Neutrophil (primary cell): ENCODE measurements around the gene MUL1.
A peak's percentile ranks its signal among the peaks of the same experiment; 100 is the strongest.
"Not testable (repeated sequence)": the region's sequence is repeated elsewhere in the genome, so short reads cannot be mapped to it uniquely, and the experiment has no call there.

ENCODE experiments used
- H3K27ac ChIP-seq: fragments of 200-600 bp; sonication (generic); 2 replicates; pipeline ENCODE4 v1.5.1; 2016; ENCODE audit warnings: mild to moderate bottlenecking, moderate library complexity
- H3K27me3 ChIP-seq: fragments of 200-600 bp; sonication (generic); 2 replicates; pipeline ENCODE4 v1.6.0; 2016; ENCODE audit warnings: mild to moderate bottlenecking
- H3K36me3 ChIP-seq: fragments of 200-600 bp; sonication (generic); 2 replicates; pipeline ENCODE4 v1.5.1; 2017
- H3K4me1 ChIP-seq, 2 experiments: fragments of 200-600 bp in 1 of 2; sonication (generic) in 1 of 2; 1 replicate in 1 of 2; 2 replicates in 1 of 2; pipeline versions ENCODE4 v1.5.1 to v1.6.1; 2013 to 2016; ENCODE audit warnings: low read depth in 1 of 2, low read length in 1 of 2, mild to moderate bottlenecking in 1 of 2, moderate library complexity in 1 of 2; ENCODE audit not compliant: control insufficient read depth in 1 of 2, insufficient read depth in 1 of 2
- H3K4me3 ChIP-seq, 2 experiments: fragments of 200-600 bp in 1 of 2; sonication (generic) in 1 of 2; 1 replicate in 1 of 2; 2 replicates in 1 of 2; pipeline ENCODE4 v1.5.1; 2013 to 2016; ENCODE audit warnings: low read depth in 1 of 2, low read length in 1 of 2, mild to moderate bottlenecking in 1 of 2, moderate library complexity in 1 of 2
- H3K9me3 ChIP-seq: fragments of 200-600 bp; sonication (generic); 2 replicates; pipeline ENCODE4 v1.5.1; 2016
- TF ChIP-seq, protein P1 (sequence below): fragments of 200-600 bp; sonication (generic); IDR thresholded peaks from 2 replicates; pipeline ENCODE4 v1.5.1; 2016; ENCODE audit warnings: antibody characterized with exemption

Gene MUL1

GRCh38 chr1:20528221-20528620 is 20.3 kb upstream of the MUL1 start:
- H3K27ac ChIP-seq = no peak overlapping the region
- no peak overlapping the region for H3K4me3 ChIP-seq
- H3K4me1 ChIP-seq = no peaks in the 10 kb centered on the region
- H3K36me3 ChIP-seq = no peaks in the 10 kb centered on the region
- TF ChIP-seq, protein P1, sequence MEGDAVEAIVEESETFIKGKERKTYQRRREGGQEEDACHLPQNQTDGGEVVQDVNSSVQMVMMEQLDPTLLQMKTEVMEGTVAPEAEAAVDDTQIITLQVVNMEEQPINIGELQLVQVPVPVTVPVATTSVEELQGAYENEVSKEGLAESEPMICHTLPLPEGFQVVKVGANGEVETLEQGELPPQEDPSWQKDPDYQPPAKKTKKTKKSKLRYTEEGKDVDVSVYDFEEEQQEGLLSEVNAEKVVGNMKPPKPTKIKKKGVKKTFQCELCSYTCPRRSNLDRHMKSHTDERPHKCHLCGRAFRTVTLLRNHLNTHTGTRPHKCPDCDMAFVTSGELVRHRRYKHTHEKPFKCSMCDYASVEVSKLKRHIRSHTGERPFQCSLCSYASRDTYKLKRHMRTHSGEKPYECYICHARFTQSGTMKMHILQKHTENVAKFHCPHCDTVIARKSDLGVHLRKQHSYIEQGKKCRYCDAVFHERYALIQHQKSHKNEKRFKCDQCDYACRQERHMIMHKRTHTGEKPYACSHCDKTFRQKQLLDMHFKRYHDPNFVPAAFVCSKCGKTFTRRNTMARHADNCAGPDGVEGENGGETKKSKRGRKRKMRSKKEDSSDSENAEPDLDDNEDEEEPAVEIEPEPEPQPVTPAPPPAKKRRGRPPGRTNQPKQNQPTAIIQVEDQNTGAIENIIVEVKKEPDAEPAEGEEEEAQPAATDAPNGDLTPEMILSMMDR = no peak
- H3K9me3 ChIP-seq = no peaks in the 10 kb centered on the region
- H3K27me3 ChIP-seq = peaks cover 88% of the 10 kb centered on the region

DNA sequence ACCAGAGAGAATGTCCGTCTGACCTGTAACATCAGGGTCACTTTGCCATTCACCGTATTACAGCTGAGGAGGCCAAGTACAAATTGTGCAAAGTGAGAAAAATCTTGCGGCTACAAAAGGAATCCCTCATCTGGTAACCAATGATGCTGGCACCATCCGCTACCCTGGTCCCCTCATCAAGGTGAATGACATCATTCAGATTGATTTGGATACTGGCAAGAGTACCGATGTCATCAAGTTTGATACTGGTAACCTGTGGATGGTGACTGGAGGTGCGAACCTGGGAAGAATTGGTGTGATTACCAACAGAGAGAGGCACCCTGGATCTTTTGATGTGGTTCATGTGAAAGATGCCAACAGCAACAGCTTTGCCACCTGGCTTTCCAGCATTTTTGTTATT is 18.3 kb upstream of the MUL1 start:
- Histone ChIP-seq H3K4me3 (no peak overlapping the region), H3K27me3 (peaks cover 70% of the 10 kb centered on the region), H3K36me3 (no peaks in the 10 kb centered on the region), H3K27ac (no peak overlapping the region), H3K4me1 (no peaks in the 10 kb centered on the region), H3K9me3 (no peaks in the 10 kb centered on the region)
- TF ChIP-seq, protein P1 = no peak

- no peaks in the 10 kb centered on the region for H3K9me3 ChIP-seq
- TF ChIP-seq, protein P1 = peak; percentile 82
- H3K36me3 ChIP-seq = no peaks in the 10 kb centered on the region
- H3K4me3 ChIP-seq = no peak overlapping the region
- no peaks in the 10 kb centered on the region for H3K4me1 ChIP-seq
- no peak overlapping the region for H3K27ac ChIP-seq
- peaks cover 66% of the 10 kb centered on the region for H3K27me3 ChIP-seq
Measured at GRCh38 chr1:20521960-20522861, 14.3 kb upstream of the MUL1 start.

- not testable (repeated sequence) for H3K36me3 ChIP-seq, H3K9me3 ChIP-seq, H3K4me1 ChIP-seq, H3K27ac ChIP-seq, H3K4me3 ChIP-seq
- H3K27me3 ChIP-seq = peaks cover 65% of the 10 kb centered on the region
Measured at GRCh38 chr1:20519609-20520262, 11.8 kb upstream of the MUL1 start.

DNA sequence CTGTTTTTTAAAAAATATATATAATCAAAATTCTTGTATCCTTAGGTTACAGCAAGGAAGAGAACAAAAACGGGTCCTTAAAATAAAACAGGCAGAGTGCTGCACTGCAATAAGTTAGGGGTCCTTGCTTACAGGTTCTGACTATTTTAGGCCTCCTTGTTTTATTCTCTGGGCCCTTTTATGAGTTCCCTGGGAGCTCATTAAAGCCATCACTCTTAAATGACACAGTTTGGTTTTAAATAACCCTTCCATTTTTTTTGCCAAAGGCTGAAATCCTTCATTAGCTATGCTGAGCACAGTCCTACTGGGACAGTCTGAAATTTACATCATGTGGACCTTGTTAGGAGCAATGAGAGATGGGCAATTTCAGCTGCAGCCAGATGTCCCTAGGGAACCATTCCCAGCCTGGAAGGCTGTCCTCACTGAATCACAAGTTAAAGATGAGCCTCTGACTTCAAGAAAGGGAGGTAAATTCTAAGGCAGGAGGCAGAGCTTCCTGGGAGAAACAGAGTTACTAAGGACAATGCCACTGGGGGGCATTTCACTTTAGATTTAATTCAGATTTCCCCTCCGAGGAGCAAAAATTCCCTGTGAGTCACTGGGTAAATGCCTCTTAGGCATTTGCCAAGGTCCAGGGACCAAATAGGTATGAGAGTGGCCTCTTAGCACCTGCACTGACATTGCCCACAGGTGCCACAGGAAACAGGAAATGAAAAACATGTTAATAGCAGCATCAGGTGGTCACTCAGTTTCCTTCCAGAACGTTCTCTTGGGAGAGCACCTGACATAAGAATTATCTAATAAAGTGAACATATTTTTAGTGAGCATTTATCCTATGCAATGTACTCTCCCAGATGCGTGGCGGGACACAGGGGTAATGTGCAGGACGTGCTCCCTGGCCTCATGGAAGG is 3.8 kb upstream of the MUL1 start:
- H3K36me3 ChIP-seq = no peaks in the 10 kb centered on the region
- H3K27me3 ChIP-seq = peaks cover 76% of the 10 kb centered on the region
- no peaks in the 10 kb centered on the region for H3K9me3 ChIP-seq
- TF ChIP-seq, protein P1 = no peak
- peaks cover 12 to 14% of the 10 kb centered on the region in 2 experiments for H3K4me1 ChIP-seq
- H3K27ac ChIP-seq = no peak overlapping the region
- no peak overlapping the region for H3K4me3 ChIP-seq
